Kidney (tissue), 14 donors: ENCODE measurements around the gene PFKFB3. TPM values are rescaled to one million over a fixed set of nuclear protein-coding genes. Genes with fewer than 3 reads are reported as not detected.

Experiments used
- DNase-seq, 5 donors: peaks; one replicate each; pipeline ENCODE4 v3.0.0-alpha.2; 2013 to 2020
- FAIRE-seq: peaks from 2 replicates; lab custom pipeline; 2012; peaks lifted over from hg19 to GRCh38; lab: Jason Lieb, UNC
- H3K27ac ChIP-seq, 2 donors: one replicate each; pipeline ENCODE4 v1.7.0; 2013; ENCODE audit warnings: low read depth in 2 of 2, low read length in 2 of 2, inconsistent platforms in 1 of 2
- H3K27me3 ChIP-seq: one replicate; pipeline ENCODE4 v1.7.1; 2013; ENCODE audit warnings: low read length, inconsistent platforms; ENCODE audit not compliant: control insufficient read depth, insufficient read depth
- H3K36me3 ChIP-seq, 3 donors: one replicate each; pipeline versions ENCODE4 v1.7.0 to v1.7.1; 2013; ENCODE audit warnings: low read length in 3 of 3, control low read depth in 1 of 3, inconsistent platforms in 1 of 3; ENCODE audit not compliant: insufficient read depth in 3 of 3, control insufficient read depth in 2 of 3
- H3K4me1 ChIP-seq, 3 donors: one replicate each; pipeline versions ENCODE4 v1.7.0 to v1.7.1; 2013; ENCODE audit warnings: low read length in 3 of 3, inconsistent platforms in 1 of 3, low read depth in 1 of 3; ENCODE audit not compliant: control insufficient read depth in 2 of 3, insufficient read depth in 2 of 3
- H3K4me3 ChIP-seq, 3 donors: one replicate each; pipeline versions ENCODE4 v1.7.0 to v1.8.1; 2013; ENCODE audit warnings: low read length in 3 of 3, control low read depth in 1 of 3, inconsistent platforms in 1 of 3
- H3K9ac ChIP-seq, 3 donors: one replicate each; pipeline versions ENCODE4 v1.7.0 to v1.7.1; 2013; ENCODE audit warnings: low read length in 3 of 3, control low read depth in 1 of 3, inconsistent platforms in 1 of 3
- H3K9me3 ChIP-seq, 3 donors: one replicate each; pipeline versions ENCODE4 v1.7.0 to v1.7.1; 2013; ENCODE audit warnings: low read length in 3 of 3, control low read depth in 1 of 3, inconsistent platforms in 1 of 3; ENCODE audit not compliant: control insufficient read depth in 2 of 3, insufficient read depth in 1 of 3
- intact Hi-C: fragments of 100-400 bp; cut with DNase I; formaldehyde crosslinking; loops from one replicate; pipeline ENCODE4 v1.11.1; 2022
- polyA plus RNA-seq: library from polyadenylated mRNA; stranded (reverse); fragments of 350-450 nt; fragmentation: Illumina TruSeq; extraction: RNeasy Lipid Tissue Mini Kit (QIAGEN cat#74804); gene quantifications from one replicate; pipeline ENCODE4 v1.2.3, GENCODE V29; 2014; ENCODE audit warnings: low read depth, low replicate concordance; ENCODE audit not compliant: insufficient read depth
- total RNA-seq: library from RNA; stranded (reverse); fragmentation: NEBNext Ultra II Directional; extraction: Animal tissue kit (Norgen Biotek cat#: 25700); gene quantifications from one replicate; pipeline ENCODE4 v1.2.1, GENCODE V29; 2021
- TF ChIP-seq, protein P1 (sequence below): IDR thresholded peaks from 3 replicates; pipeline ENCODE4 v1.5.1; 2012; ENCODE audit warnings: mild to moderate bottlenecking, moderate library complexity, borderline replicate concordance; ENCODE audit not compliant: insufficient read depth; ENCODE audit errors: extremely low read depth
- donor health status: control.
- donor health status: control.
- donor health status: control.
- donor health status: control.
- donor health status: control.
- donor health status: DM: yes; HTN: yes; CAD: no.
- donor health status: Normal renal cell carcinoma (clear cell type).

Gene PFKFB3
- total and polyA plus RNA-seq, 2 donors from 2014 or later = 34.9 to 141 TPM

DNA sequence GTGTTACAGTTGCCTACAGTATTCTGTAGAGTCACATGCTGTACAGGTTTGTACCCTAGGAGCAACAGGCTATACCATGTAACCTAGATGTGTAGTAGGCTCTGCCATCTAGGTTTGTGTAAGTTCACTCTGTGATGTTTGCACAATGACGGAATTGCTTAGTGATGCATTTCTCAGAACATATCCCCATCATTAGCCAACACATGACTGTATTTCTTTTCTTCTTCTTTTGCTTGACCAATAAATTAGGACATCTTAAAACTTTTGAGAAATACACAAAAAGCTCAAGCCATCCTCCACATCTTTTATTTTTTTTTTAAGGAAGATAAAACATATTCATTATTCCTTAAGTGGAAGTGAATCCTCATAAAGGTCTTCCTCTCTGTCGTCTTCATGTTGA lies 5.4 kb upstream of the PFKFB3 start:
- Histone ChIP-seq H3K27ac (no peak overlapping the region), H3K27me3 (no peaks in the 10 kb centered on the region), H3K36me3 (no peaks in the 10 kb centered on the region), H3K9me3 (no peaks in the 10 kb centered on the region), H3K4me1 (peaks cover 0 to 16% (median 6%) of the 10 kb centered on the region in 3 donors), H3K9ac (no peak overlapping the region), H3K4me3 (no peak overlapping the region)
- TF ChIP-seq, protein P1, sequence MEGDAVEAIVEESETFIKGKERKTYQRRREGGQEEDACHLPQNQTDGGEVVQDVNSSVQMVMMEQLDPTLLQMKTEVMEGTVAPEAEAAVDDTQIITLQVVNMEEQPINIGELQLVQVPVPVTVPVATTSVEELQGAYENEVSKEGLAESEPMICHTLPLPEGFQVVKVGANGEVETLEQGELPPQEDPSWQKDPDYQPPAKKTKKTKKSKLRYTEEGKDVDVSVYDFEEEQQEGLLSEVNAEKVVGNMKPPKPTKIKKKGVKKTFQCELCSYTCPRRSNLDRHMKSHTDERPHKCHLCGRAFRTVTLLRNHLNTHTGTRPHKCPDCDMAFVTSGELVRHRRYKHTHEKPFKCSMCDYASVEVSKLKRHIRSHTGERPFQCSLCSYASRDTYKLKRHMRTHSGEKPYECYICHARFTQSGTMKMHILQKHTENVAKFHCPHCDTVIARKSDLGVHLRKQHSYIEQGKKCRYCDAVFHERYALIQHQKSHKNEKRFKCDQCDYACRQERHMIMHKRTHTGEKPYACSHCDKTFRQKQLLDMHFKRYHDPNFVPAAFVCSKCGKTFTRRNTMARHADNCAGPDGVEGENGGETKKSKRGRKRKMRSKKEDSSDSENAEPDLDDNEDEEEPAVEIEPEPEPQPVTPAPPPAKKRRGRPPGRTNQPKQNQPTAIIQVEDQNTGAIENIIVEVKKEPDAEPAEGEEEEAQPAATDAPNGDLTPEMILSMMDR = no peak
- FAIRE-seq = no peak
- no peak for DNase-seq
- intact Hi-C loops = loop anchor here (10.0 kb wide), 1 partner anchor 207 kb away; no protein-coding TSS in a partner anchor

DNA sequence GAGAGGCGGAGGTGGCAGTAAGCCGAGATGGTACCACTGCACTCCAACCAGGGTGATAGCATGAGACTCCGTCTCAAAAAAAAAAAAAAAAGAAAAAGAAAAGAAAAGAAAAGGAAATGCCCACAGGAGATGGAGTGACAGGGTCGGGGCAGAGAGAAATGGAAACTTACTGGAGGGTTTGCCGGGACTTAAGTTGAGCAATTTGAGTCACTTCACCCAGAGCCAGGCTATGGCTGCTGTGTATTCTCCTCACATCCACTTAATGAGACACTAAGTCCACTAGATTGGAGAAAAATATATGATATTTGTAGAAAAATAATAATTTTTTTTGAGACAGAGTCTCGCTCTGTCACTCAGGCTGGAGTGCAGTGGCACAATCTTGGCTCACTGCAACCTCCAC lies 4.6 kb upstream of the PFKFB3 start:
- TF ChIP-seq, protein P1 = no peak
- FAIRE-seq (no peak), DNase-seq (no peak)
- Histone ChIP-seq H3K9me3 (no peaks in the 10 kb centered on the region), H3K9ac (no peak overlapping the region), H3K27me3 (no peaks in the 10 kb centered on the region), H3K4me3 (no peak overlapping the region), H3K36me3 (no peaks in the 10 kb centered on the region), H3K27ac (no peak overlapping the region), H3K4me1 (peaks cover 0 to 23% (median 6%) of the 10 kb centered on the region in 3 donors)
- intact Hi-C loops = loop anchor here (10.0 kb wide), 1 partner anchor 207 kb away; no protein-coding TSS in a partner anchor

DNA sequence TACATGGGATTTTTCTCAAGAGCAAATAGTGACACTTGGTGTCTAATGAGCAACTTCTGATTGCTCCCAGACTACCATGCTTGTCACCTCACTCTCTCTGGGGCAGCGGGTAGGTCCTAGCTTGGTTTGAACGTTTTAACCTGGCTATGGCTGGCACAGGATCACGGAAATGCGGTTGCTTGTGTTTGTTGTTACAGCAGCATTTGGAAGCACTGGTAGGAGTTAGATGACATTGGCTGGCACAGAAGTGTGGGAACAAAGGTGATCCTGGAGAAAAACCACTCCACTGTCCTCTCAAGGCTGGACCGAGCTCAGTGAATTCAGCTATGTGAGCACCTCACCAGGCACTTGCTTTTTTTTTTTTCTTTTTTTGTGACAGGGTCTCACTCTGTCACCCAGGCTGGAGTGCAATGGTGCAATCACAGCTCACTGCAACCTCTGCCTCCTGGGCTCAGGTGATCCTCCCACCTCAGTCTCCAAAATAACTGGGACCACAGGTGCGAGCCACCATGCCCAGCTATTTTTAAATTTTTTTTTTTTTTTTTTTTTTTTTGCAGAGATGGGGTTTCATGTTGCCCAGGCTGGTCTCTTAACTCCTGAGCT lies 3.5 kb upstream of the PFKFB3 start:
- Histone ChIP-seq H3K27me3 (no peaks in the 10 kb centered on the region), H3K9me3 (no peaks in the 10 kb centered on the region), H3K27ac (no peak overlapping the region), H3K4me1 (peaks cover 0 to 26% (median 6%) of the 10 kb centered on the region in 3 donors), H3K4me3 (no peak overlapping the region), H3K36me3 (no peaks in the 10 kb centered on the region), H3K9ac (no peak overlapping the region)
- TF ChIP-seq, protein P1 = no peak
- FAIRE-seq = no peak
- DNase-seq = no peak
- intact Hi-C loops = loop anchor here (10.0 kb wide), 1 partner anchor 206 kb away; no protein-coding TSS in a partner anchor
